GM18520 (cell line): ENCODE results near the gene BMAL1.
"Not testable (repeated sequence)": the region's sequence is repeated elsewhere in the genome, so short reads cannot be mapped to it uniquely, and the experiment has no call there.

ENCODE experiments used
- ATAC-seq: cut with Tn5 transposase; IDR thresholded peaks from one replicate; pipeline ENCODE4 v1.9.1; 2021; ENCODE audit not compliant: unreplicated experiment

The BMAL1 gene

GRCh38 chr11:13436836-13437235 is 159.2 kb downstream of the BMAL1 start:
- not testable (repeated sequence) for ATAC-seq
